Fibroblast of skin of scalp (primary cell): ENCODE data around the gene GPBAR1. TPM values are rescaled to one million over a fixed set of nuclear protein-coding genes. Genes with fewer than 3 reads are reported as not detected.

Experiments
- DNase-seq: peaks from one replicate; pipeline ENCODE4 v3.0.0-alpha.2; 2013
- polyA plus RNA-seq, 2 experiments: library from polyadenylated mRNA; unstranded; fragments of 120-200 nt; gene quantifications; one replicate each; pipeline ENCODE4 v1.2.1, GENCODE V29; 2013; ENCODE audit not compliant: insufficient read length in 2 of 2

Gene GPBAR1
- 0.12 TPM for polyA plus RNA-seq (2013, experiment 1 of 2; ENCODE audit: insufficient read length)
- polyA plus RNA-seq (2013, experiment 2 of 2; ENCODE audit: insufficient read length) = 0.12 TPM

GRCh38 chr2:218260742-218261422 lies at the start of gene GPBAR1:
TSS of gene GPBAR1 (plus strand) at chr2:218261015. CDS start at chr2:218262725, 1,710 bp downstream.
- no peak for DNase-seq

- no peak for DNase-seq
Observed at GRCh38 chr2:218214116-218214515, 46.7 kb upstream of the GPBAR1 start.

GRCh38 chr2:218216336-218216673 lies 44.5 kb upstream of the GPBAR1 start:
- DNase-seq = no peak

GRCh38 chr2:218216674-218217359 lies 44.0 kb upstream of the GPBAR1 start, which contains the start of gene ARPC2:
TSS of gene ARPC2 (plus strand) at chr2:218217189. CDS start at chr2:218217471, 282 bp downstream.
- peak; percentile 96 for DNase-seq

GRCh38 chr2:218217360-218218267 lies 43.2 kb upstream of the GPBAR1 start:
- DNase-seq = peak; percentile 37

- DNase-seq = no peak
Observed at GRCh38 chr2:218218268-218219185, 42.3 kb upstream of the GPBAR1 start.

GRCh38 chr2:218219934-218220333 lies 40.9 kb upstream of the GPBAR1 start:
- no peak for DNase-seq

GRCh38 chr2:218221000-218221399 lies 39.8 kb upstream of the GPBAR1 start:
- no peak for DNase-seq

- no peak for DNase-seq
Observed at GRCh38 chr2:218223046-218223445, 37.8 kb upstream of the GPBAR1 start.

- no peak for DNase-seq
Observed at GRCh38 chr2:218224186-218224585, 36.6 kb upstream of the GPBAR1 start.

GRCh38 chr2:218226903-218227302 lies 33.9 kb upstream of the GPBAR1 start:
- DNase-seq = no peak

- no peak for DNase-seq
Observed at GRCh38 chr2:218228366-218229090, 32.3 kb upstream of the GPBAR1 start.

- DNase-seq = peak; percentile 88
Observed at GRCh38 chr2:218229239-218229638, 31.6 kb upstream of the GPBAR1 start.

- peak; percentile 46 for DNase-seq
Observed at GRCh38 chr2:218229851-218230250, 31.0 kb upstream of the GPBAR1 start.

GRCh38 chr2:218230882-218231281 lies 29.9 kb upstream of the GPBAR1 start:
- peak; percentile 31 for DNase-seq

GRCh38 chr2:218233543-218233942 lies 27.3 kb upstream of the GPBAR1 start:
- no peak for DNase-seq

- DNase-seq = no peak
Observed at GRCh38 chr2:218234521-218234920, 26.3 kb upstream of the GPBAR1 start.

- no peak for DNase-seq
Observed at GRCh38 chr2:218235017-218235416, 25.8 kb upstream of the GPBAR1 start.

GRCh38 chr2:218236829-218237228 lies 24.0 kb upstream of the GPBAR1 start:
- DNase-seq = no peak

GRCh38 chr2:218238887-218239286 lies 21.9 kb upstream of the GPBAR1 start:
- DNase-seq = no peak

GRCh38 chr2:218244204-218244603 lies 16.6 kb upstream of the GPBAR1 start:
- DNase-seq = no peak
